GM18520 (cell line): ENCODE measurements around the gene SSTR3.

Experiments
- ATAC-seq: cut with Tn5 transposase; IDR thresholded peaks from one replicate; pipeline ENCODE4 v1.9.1; 2021; ENCODE audit not compliant: unreplicated experiment

Gene SSTR3

GRCh38 chr22:37198258-37199102 lies 13.8 kb downstream of the SSTR3 start:
- peak; percentile 30 for ATAC-seq

GRCh38 chr22:37197451-37198257 lies 14.6 kb downstream of the SSTR3 start:
- ATAC-seq = no peak

- ATAC-seq = no peak
These were observed 15.5 kb downstream of the SSTR3 start for GRCh38 chr22:37196539-37197450.

- no peak for ATAC-seq
These were observed 16.4 kb downstream of the SSTR3 start for GRCh38 chr22:37195921-37196320.

GRCh38 chr22:37194750-37195149 lies 17.5 kb downstream of the SSTR3 start:
- no peak for ATAC-seq

- no peak for ATAC-seq
These were observed 18.6 kb downstream of the SSTR3 start for GRCh38 chr22:37193629-37194191.

- ATAC-seq = no peak
These were observed 19.5 kb downstream of the SSTR3 start for GRCh38 chr22:37192741-37193140.

- no peak for ATAC-seq
These were observed 20.1 kb downstream of the SSTR3 start for GRCh38 chr22:37192204-37192603.

GRCh38 chr22:37190262-37190780 lies 22.0 kb downstream of the SSTR3 start:
- no peak for ATAC-seq

GRCh38 chr22:37188901-37189466 lies 23.3 kb downstream of the SSTR3 start:
- ATAC-seq = no peak

- ATAC-seq = no peak
These were observed 24.2 kb downstream of the SSTR3 start, which contains the start of gene C1QTNF6 for GRCh38 chr22:37187891-37188761. Gene C1QTNF6 (minus strand): TSS chr22:37188247. CDS start chr22:37188213, 34 bp downstream.

GRCh38 chr22:37187552-37187890 lies 24.8 kb downstream of the SSTR3 start:
- no peak for ATAC-seq

GRCh38 chr22:37186997-37187522 lies 25.2 kb downstream of the SSTR3 start:
- no peak for ATAC-seq

GRCh38 chr22:37186228-37186996 lies 25.9 kb downstream of the SSTR3 start:
- no peak for ATAC-seq

GRCh38 chr22:37185646-37186227 lies 26.5 kb downstream of the SSTR3 start:
- no peak for ATAC-seq

GRCh38 chr22:37184816-37185541 lies 27.3 kb downstream of the SSTR3 start:
- no peak for ATAC-seq

GRCh38 chr22:37184380-37184755 lies 27.9 kb downstream of the SSTR3 start:
- no peak for ATAC-seq
